GM12892 (cell line): Measurements from ENCODE around the gene DUOX2.

Experiments used
- POLR2A ChIP-seq: IDR thresholded peaks from 2 replicates; pipeline ENCODE4 v1.6.1; 2011; ENCODE audit warnings: low read depth, low read length, control low read depth
- POLR2AphosphoS5 ChIP-seq: IDR thresholded peaks from 2 replicates; pipeline ENCODE4 v1.6.1; 2011; ENCODE audit warnings: low read depth, low read length, control low read depth
- TAF1 ChIP-seq: IDR thresholded peaks from 2 replicates; pipeline ENCODE4 v1.6.1; 2011; ENCODE audit warnings: low read depth, mild to moderate bottlenecking, control low read depth, low read length, borderline replicate concordance

GRCh38 chr15:45140557-45141250, 26.7 kb upstream of the DUOX2 start:
- TF ChIP-seq POLR2AphosphoS5 (no peak), POLR2A (no peak), TAF1 (no peak)
